ENCODE measurements around the gene HOXC6. TPM values are rescaled to one million over a fixed set of nuclear protein-coding genes. Genes with fewer than 3 reads are reported as not detected.

The HOXC6 gene
- total and polyA plus RNA-seq, 2 experiments from 2014 or later, result not detected

GRCh38 chr12:54046809-54047159 lies 18.5 kb downstream of the HOXC6 start:
- peaks cover 3% of the 10 kb centered on the region; the same call in 1 of the 2 replicates for H3K36me3 ChIP-seq (ENCODE audit: insufficient read depth)
- H2AFZ ChIP-seq, result peak overlapping the region; percentile 56; the same call in 1 of the 2 replicates
- H3K9me2 ChIP-seq (ENCODE audit: insufficient read depth), result no peaks in the 10 kb centered on the region
- Mint-ChIP-seq H3K27me3 (ENCODE audit: insufficient read depth, low read depth, poor library complexity) (peaks cover 100% of the 10 kb centered on the region), H3K4me3 (0 out of 3 replicates have a peak overlapping the region, but pooled peaks have one; percentile 39), H3K36me3 (ENCODE audit: low read depth) (no peaks in the 10 kb centered on the region), H3K4me1 (peaks cover 20% of the 10 kb centered on the region), H3K9me3 (no peaks in the 10 kb centered on the region; the same call in 2 of the 3 replicates), H3K27ac (no peak overlapping the region)
- peaks cover 42% of the 10 kb centered on the region for H3F3A ChIP-seq (replicated peaks; ENCODE audit: low read depth)
- H3K4me2 ChIP-seq, result peak overlapping the region; percentile 62
- no peak for DNase-seq (ENCODE audit: low spot score)
- peaks cover 45% of the 10 kb centered on the region for H3K4me1 ChIP-seq (ENCODE audit: insufficient read depth)
- H3K4me3 ChIP-seq, result peak overlapping the region; percentile 41; the same call in 1 of the 2 replicates
- peaks cover 72% of the 10 kb centered on the region for H4K20me1 ChIP-seq (replicated peaks; ENCODE audit: insufficient read depth)
- H3K27ac ChIP-seq (ENCODE audit: low read depth), result no peak overlapping the region
- TF ChIP-seq ZNF114 (CRISPR knock-in tag; IDR thresholded peaks at IDR 0.05) (no peak), JUNB (IDR thresholded peaks at IDR 0.05; ENCODE audit: unreplicated experiment) (no peak), EZH2 (IDR thresholded peaks at IDR 0.05; ENCODE audit: low read depth, unreplicated experiment) (no peak), EZH2phosphoT487 (IDR thresholded peaks at IDR 0.05; ENCODE audit: unreplicated experiment) (no peak), ZNF331 (CRISPR knock-in tag; IDR thresholded peaks at IDR 0.05; ENCODE audit: low read depth) (no peak), CTCF (conservative IDR thresholded peaks at IDR 0.05; ENCODE audit: low read depth in 2 of 2) (no peak), STAT1 (IDR thresholded peaks at IDR 0.05; ENCODE audit: unreplicated experiment) (no peak), ETS1 (IDR thresholded peaks at IDR 0.05) (no peak), ZNF462 (CRISPR knock-in tag; IDR thresholded peaks at IDR 0.05) (no peak), CREB1 (CRISPR knock-in tag; IDR thresholded peaks at IDR 0.05; ENCODE audit: low read depth) (no peak), REST (IDR thresholded peaks at IDR 0.05; ENCODE audit: unreplicated experiment) (no peak), NANOG (IDR thresholded peaks at IDR 0.05; ENCODE audit: borderline replicate concordance) (no peak), POLR2AphosphoS5 (IDR thresholded peaks at IDR 0.05; ENCODE audit: low read depth) (no peak)
- no peaks in the 10 kb centered on the region for H3K79me2 ChIP-seq (replicated peaks; ENCODE audit: insufficient read depth)
- peaks cover 100% of the 10 kb centered on the region for H3K27me3 ChIP-seq (ENCODE audit: insufficient read depth)
- peak; percentile 35 for ATAC-seq

Data from GM23338 (cell line).